T-cell (primary cell): ENCODE results near the gene CRYGS. TPM values are rescaled to one million over a fixed set of nuclear protein-coding genes. Genes with fewer than 3 reads are reported as not detected.

Experiments used
- total RNA-seq, 35 experiments: library from RNA in 6 of 35; stranded (reverse) in 6 of 35; fragments of 120-200 nt in 1 of 35; gene quantifications; one replicate each; pipeline versions ENCODE4 v1.2.1 to v1.2.4 and lab custom pipeline; 2013 to 2026

Gene CRYGS
- total RNA-seq, 5 donors from 2014 or later (not counting 1 experiment from before 2014, with no cell fraction given), result 5.5 to 10.4 (median 7.8) TPM

Other genes starting within 250 kb of the CRYGS start
- under 1 TPM in 2 of 5 donors, not detected in 3; 0.03 to 0.10 TPM for gene DGKG, start 182.1 kb downstream of the CRYGS start, total RNA-seq
- gene TBCCD1, start 23.0 kb upstream of the CRYGS start, total RNA-seq, result 10 to 100 TPM; 16.1 to 17.4 (median 16.5) TPM
- 10 to 100 TPM; 28.7 to 65.4 (median 31.7) TPM for gene DNAJB11, start 26.3 kb upstream of the CRYGS start, total RNA-seq
- 1 to 10 TPM in 3 of 5 donors, not detected in 2; 1.8 to 1.9 (median 1.9) TPM for gene AHSG, start 68.7 kb upstream of the CRYGS start, total RNA-seq
- gene FETUB, start 96.0 kb upstream of the CRYGS start, total RNA-seq, result not detected
- gene HRG, start 121.6 kb upstream of the CRYGS start, total RNA-seq, result under 1 TPM in 1 of 5 donors, not detected in 4; 0.38 TPM
- under 1 TPM in 3 of 5 donors, not detected in 2; 0.22 to 0.47 (median 0.30) TPM for gene KNG1, start 173.0 kb upstream of the CRYGS start, total RNA-seq
- gene EIF4A2, start 239.2 kb upstream of the CRYGS start, total RNA-seq, result 100 to 1,000 TPM; 544 to 870 (median 576) TPM